K562 (cell line): ENCODE data around the gene SF3A2. TPM values are rescaled to one million over a fixed set of nuclear protein-coding genes. Genes with fewer than 3 reads are reported as not detected.

Experiments used
- CEBPG ChIP-seq, 3 experiments: fragments of 200-800 bp in 1 of 3; sonication (Bioruptor generic) in 1 of 3; sonication (generic) in 1 of 3; formaldehyde crosslinking in 1 of 3; IDR thresholded peaks in 2 of 3; conservative IDR thresholded peaks in 1 of 3; 2 replicates each; pipeline versions ENCODE4 v1.6.1 to v1.8.0; 2016 to 2022; ENCODE audit warnings: missing compliant biosample characterization in 2 of 3, missing genetic modification characterization in 2 of 3, mild to moderate bottlenecking in 1 of 3, missing genetic modification reagents in 1 of 3
- MAZ ChIP-seq, 2 experiments: fragments of 450-650 bp in 1 of 2; sonication (generic) in 1 of 2; formaldehyde crosslinking; IDR thresholded peaks in 1 of 2; conservative IDR thresholded peaks in 1 of 2; 2 replicates each; pipeline versions ENCODE4 v1.4.0 to v1.5.0; 2020; ENCODE audit warnings: mild to moderate bottlenecking in 1 of 2, missing genetic modification reagents in 1 of 2
- MTA2 ChIP-seq: fragments of 450-650 bp; IDR thresholded peaks from 2 replicates; pipeline ENCODE4 v1.6.1; 2016; ENCODE audit warnings: low read depth
- MXI1 ChIP-seq: IDR thresholded peaks from 2 replicates; pipeline ENCODE4 v1.6.1; 2011; ENCODE audit warnings: low read depth, mild to moderate bottlenecking, improper control_type of control experiment, low read length
- MYC ChIP-seq, 2 experiments: fragments of 250-450 bp in 1 of 2; sonication (Bioruptor Pico) in 1 of 2; IDR thresholded peaks; 2 replicates each; pipeline versions ENCODE4 v1.5.1 to v1.6.1; 2012 to 2021; ENCODE audit warnings: low read depth in 2 of 2, borderline replicate concordance in 1 of 2, improper control_type of control experiment in 1 of 2, low read length in 1 of 2, mild to moderate bottlenecking in 1 of 2, moderate library complexity in 1 of 2
- PHF8 ChIP-seq: fragments of 200-600 bp; sonication (generic); IDR thresholded peaks from 2 replicates; pipeline ENCODE4 v1.6.1; 2012; ENCODE audit warnings: mixed run types, mild to moderate bottlenecking, inconsistent platforms, low read length, moderate library complexity, borderline replicate concordance
- PTTG1 ChIP-seq: fragments of 450-650 bp; IDR thresholded peaks from 2 replicates; pipeline ENCODE4 v1.6.1; 2016; ENCODE audit warnings: low read depth, mild to moderate bottlenecking, missing genetic modification characterization, missing compliant biosample characterization
- SMARCE1 ChIP-seq: fragments of 450-650 bp; IDR thresholded peaks from 2 replicates; pipeline ENCODE4 v1.7.1; 2016; ENCODE audit warnings: mild to moderate bottlenecking
- YY1 ChIP-seq, 3 experiments: IDR thresholded peaks; 2 replicates each; pipeline ENCODE4 v1.6.1; 2011; ENCODE audit warnings: low read length in 2 of 3, mild to moderate bottlenecking in 2 of 3, moderate library complexity in 2 of 3, borderline replicate concordance in 1 of 3, control low read depth in 1 of 3, low read depth in 1 of 3; ENCODE audit not compliant: insufficient read depth in 3 of 3, insufficient replicate concordance in 2 of 3, control insufficient read depth in 1 of 3, insufficient read length in 1 of 3; ENCODE audit errors: extremely low read depth in 1 of 3
- ZNF197 ChIP-seq: fragments of 200-800 bp; sonication (Bioruptor generic); IDR thresholded peaks from 2 replicates; pipeline ENCODE4 v1.6.1; 2016; ENCODE audit warnings: low read depth, missing genetic modification characterization, missing compliant biosample characterization
- ZNF354B ChIP-seq: fragments of 250-450 bp; sonication (Bioruptor Pico); IDR thresholded peaks from 2 replicates; pipeline ENCODE4 v1.4.0; 2020
- ZNF561 ChIP-seq: fragments of 450-650 bp; formaldehyde crosslinking; conservative IDR thresholded peaks from 2 replicates; pipeline ENCODE4 v1.4.0; 2020; ENCODE audit warnings: mild to moderate bottlenecking, moderate library complexity
- ZNF830 ChIP-seq: fragments of 250-450 bp; sonication (Bioruptor Pico); IDR thresholded peaks from 2 replicates; pipeline ENCODE4 v1.5.0; 2021; ENCODE audit warnings: mild to moderate bottlenecking
- polyA plus RNA-seq, 8 experiments: library from polyadenylated mRNA; depleted of rRNA in 4 of 8; stranded (reverse) in 5 of 8; unstranded in 3 of 8; fragments of >200 nt; fragmentation: Nextera tagmentation in 2 of 8; fragmentation: Illumina TruSeq in 1 of 8; extraction: Ambion mirVana in 2 of 8; extraction: Trizol in 1 of 8; gene quantifications; 2 replicates each; pipeline versions ENCODE4 v1.2.1 to v1.2.3, GENCODE V29; 2011 to 2014; ENCODE audit warnings: inconsistent platforms in 1 of 8, missing spikeins in 1 of 8
- total RNA-seq, 7 experiments: library from RNA; depleted of rRNA in 6 of 7; stranded (reverse); fragments of >200 nt in 6 of 7; fragmentation: Illumina TruSeq in 2 of 7; extraction: Trizol in 2 of 7; gene quantifications; 2 replicates each; pipeline versions ENCODE4 v1.2.1 to v1.2.3, GENCODE V29; 2011 to 2021; ENCODE audit warnings: low replicate concordance in 1 of 7
- TF ChIP-seq, protein P1 (sequence below): fragments of 200-600 bp; sonication (generic); IDR thresholded peaks from one replicate; pipeline ENCODE4 v1.6.1; 2012; ENCODE audit warnings: mild to moderate bottlenecking, low read depth, low read length, inconsistent platforms

SF3A2 gene
- total and polyA plus RNA-seq, 9 of the 15 experiments (the other 6 are each of a cell fraction or from before 2014, with no cell fraction given) = 0.17 to 194 (median 22.8) TPM

DNA sequence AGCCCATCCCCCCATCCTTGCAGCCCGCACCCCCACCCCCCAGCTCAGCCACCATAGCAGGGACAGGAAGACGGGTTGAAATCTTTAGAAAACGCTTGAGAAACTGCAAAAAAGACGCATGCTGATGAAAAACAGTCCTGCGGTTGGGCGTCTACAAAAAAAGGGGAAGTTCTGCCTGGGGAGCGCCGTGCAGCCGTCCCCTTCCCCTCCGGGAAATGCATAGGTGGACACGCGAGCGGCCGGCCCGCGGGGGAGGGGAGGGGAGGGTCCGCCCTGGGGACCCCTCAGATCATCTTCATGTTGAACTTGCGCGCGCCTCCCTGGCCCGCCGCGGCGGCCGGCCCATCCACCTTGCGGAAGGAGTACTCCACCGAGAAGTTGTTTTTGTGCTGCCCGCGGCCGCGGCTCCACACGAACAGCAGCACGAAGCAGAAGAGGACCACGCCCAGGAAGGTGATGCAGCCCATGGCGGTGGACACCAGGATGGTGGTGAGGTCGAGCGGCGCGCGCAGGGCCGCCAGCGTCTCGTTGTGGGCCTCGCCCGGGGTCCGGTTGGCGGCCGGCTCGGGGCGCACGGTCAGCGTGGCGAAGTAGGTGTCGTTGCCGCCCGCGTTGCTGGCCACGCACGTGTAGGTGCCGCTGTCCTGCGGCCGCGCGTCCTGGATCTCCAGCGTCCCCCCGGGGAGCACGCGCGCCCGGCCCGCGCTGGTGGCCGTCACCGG is 53.3 kb downstream of the SF3A2 start (continued):
- TF ChIP-seq, protein P1, sequence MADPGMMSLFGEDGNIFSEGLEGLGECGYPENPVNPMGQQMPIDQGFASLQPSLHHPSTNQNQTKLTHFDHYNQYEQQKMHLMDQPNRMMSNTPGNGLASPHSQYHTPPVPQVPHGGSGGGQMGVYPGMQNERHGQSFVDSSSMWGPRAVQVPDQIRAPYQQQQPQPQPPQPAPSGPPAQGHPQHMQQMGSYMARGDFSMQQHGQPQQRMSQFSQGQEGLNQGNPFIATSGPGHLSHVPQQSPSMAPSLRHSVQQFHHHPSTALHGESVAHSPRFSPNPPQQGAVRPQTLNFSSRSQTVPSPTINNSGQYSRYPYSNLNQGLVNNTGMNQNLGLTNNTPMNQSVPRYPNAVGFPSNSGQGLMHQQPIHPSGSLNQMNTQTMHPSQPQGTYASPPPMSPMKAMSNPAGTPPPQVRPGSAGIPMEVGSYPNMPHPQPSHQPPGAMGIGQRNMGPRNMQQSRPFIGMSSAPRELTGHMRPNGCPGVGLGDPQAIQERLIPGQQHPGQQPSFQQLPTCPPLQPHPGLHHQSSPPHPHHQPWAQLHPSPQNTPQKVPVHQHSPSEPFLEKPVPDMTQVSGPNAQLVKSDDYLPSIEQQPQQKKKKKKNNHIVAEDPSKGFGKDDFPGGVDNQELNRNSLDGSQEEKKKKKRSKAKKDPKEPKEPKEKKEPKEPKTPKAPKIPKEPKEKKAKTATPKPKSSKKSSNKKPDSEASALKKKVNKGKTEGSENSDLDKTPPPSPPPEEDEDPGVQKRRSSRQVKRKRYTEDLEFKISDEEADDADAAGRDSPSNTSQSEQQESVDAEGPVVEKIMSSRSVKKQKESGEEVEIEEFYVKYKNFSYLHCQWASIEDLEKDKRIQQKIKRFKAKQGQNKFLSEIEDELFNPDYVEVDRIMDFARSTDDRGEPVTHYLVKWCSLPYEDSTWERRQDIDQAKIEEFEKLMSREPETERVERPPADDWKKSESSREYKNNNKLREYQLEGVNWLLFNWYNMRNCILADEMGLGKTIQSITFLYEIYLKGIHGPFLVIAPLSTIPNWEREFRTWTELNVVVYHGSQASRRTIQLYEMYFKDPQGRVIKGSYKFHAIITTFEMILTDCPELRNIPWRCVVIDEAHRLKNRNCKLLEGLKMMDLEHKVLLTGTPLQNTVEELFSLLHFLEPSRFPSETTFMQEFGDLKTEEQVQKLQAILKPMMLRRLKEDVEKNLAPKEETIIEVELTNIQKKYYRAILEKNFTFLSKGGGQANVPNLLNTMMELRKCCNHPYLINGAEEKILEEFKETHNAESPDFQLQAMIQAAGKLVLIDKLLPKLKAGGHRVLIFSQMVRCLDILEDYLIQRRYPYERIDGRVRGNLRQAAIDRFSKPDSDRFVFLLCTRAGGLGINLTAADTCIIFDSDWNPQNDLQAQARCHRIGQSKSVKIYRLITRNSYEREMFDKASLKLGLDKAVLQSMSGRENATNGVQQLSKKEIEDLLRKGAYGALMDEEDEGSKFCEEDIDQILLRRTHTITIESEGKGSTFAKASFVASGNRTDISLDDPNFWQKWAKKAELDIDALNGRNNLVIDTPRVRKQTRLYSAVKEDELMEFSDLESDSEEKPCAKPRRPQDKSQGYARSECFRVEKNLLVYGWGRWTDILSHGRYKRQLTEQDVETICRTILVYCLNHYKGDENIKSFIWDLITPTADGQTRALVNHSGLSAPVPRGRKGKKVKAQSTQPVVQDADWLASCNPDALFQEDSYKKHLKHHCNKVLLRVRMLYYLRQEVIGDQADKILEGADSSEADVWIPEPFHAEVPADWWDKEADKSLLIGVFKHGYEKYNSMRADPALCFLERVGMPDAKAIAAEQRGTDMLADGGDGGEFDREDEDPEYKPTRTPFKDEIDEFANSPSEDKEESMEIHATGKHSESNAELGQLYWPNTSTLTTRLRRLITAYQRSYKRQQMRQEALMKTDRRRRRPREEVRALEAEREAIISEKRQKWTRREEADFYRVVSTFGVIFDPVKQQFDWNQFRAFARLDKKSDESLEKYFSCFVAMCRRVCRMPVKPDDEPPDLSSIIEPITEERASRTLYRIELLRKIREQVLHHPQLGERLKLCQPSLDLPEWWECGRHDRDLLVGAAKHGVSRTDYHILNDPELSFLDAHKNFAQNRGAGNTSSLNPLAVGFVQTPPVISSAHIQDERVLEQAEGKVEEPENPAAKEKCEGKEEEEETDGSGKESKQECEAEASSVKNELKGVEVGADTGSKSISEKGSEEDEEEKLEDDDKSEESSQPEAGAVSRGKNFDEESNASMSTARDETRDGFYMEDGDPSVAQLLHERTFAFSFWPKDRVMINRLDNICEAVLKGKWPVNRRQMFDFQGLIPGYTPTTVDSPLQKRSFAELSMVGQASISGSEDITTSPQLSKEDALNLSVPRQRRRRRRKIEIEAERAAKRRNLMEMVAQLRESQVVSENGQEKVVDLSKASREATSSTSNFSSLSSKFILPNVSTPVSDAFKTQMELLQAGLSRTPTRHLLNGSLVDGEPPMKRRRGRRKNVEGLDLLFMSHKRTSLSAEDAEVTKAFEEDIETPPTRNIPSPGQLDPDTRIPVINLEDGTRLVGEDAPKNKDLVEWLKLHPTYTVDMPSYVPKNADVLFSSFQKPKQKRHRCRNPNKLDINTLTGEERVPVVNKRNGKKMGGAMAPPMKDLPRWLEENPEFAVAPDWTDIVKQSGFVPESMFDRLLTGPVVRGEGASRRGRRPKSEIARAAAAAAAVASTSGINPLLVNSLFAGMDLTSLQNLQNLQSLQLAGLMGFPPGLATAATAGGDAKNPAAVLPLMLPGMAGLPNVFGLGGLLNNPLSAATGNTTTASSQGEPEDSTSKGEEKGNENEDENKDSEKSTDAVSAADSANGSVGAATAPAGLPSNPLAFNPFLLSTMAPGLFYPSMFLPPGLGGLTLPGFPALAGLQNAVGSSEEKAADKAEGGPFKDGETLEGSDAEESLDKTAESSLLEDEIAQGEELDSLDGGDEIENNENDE = no peak
- TF ChIP-seq MYC (IDR thresholded peaks at IDR 0.05; ENCODE audit: low read depth, low read length) (peak; percentile 46), MYC (CRISPR knock-in tag; IDR thresholded peaks at IDR 0.05; ENCODE audit: borderline replicate concordance, low read depth) (no peak), YY1 (IDR thresholded peaks at IDR 0.05; ENCODE audit: borderline replicate concordance in 1 of 3, control insufficient read depth in 1 of 3, extremely low read depth in 1 of 3, insufficient read depth in 3 of 3, insufficient read length in 1 of 3, insufficient replicate concordance in 2 of 3, low read depth in 1 of 3, low read length in 2 of 3) (peak in 1 of 3 experiments; percentile 67), ZNF830 (CRISPR knock-in tag) (peak; percentile 53; the same call in 1 of the 2 replicates), MXI1 (no peak), PTTG1 (tag) (no peak), ZNF354B (CRISPR knock-in tag) (no peak), MAZ (CRISPR knock-in tag; conservative IDR thresholded peaks at IDR 0.05 in 1 of 2, IDR thresholded peaks at IDR 0.05 in 1 of 2) (peak; percentile 38 to 55; a peak in 1 of 4 replicates), MTA2 (no peak), PHF8 (peak; percentile 61; the same call in 1 of the 2 replicates), SMARCE1 (peak; percentile 67; the same call in 1 of the 2 replicates), ZNF197 (CRISPR knock-in tag) (0 out of 2 replicates have a peak, but pooled peaks have one; percentile 29), CEBPG (CRISPR knock-in tag; IDR thresholded peaks at IDR 0.05) (0 out of 2 replicates have a peak, but pooled peaks have one; percentile 39), CEBPG (tag; conservative IDR thresholded peaks at IDR 0.05 in 1 of 2, IDR thresholded peaks at IDR 0.05 in 1 of 2) (no peak), ZNF561 (CRISPR knock-in tag) (no peak)
